Fibroblast of lung (primary cell): ENCODE measurements around the gene CNTN4. TPM values are rescaled to one million over a fixed set of nuclear protein-coding genes. Genes with fewer than 3 reads are reported as not detected.

Source experiments
- DNase-seq, 2 donors: peaks; one replicate each; pipeline versions ENCODE4 v3.0.0 to v3.0.0-alpha.2; 2010; ENCODE audit warnings: low read depth in 2 of 2
- H2AFZ ChIP-seq: 2 replicates; pipeline ENCODE4 v1.5.1; 2012; ENCODE audit warnings: low read length, control low read depth, inconsistent platforms
- H3K27ac ChIP-seq: 2 replicates; pipeline ENCODE4 v1.5.1; 2011; ENCODE audit warnings: low read length, control low read depth; ENCODE audit not compliant: insufficient read depth
- H3K27me3 ChIP-seq: 2 replicates; pipeline ENCODE4 v1.5.1; 2011; ENCODE audit warnings: mild to moderate bottlenecking, low read length; ENCODE audit not compliant: control insufficient read depth, insufficient read depth
- H3K36me3 ChIP-seq: 2 replicates; pipeline ENCODE4 v1.5.1; 2011; ENCODE audit warnings: low read length; ENCODE audit not compliant: control insufficient read depth, insufficient read depth
- H3K4me1 ChIP-seq: 2 replicates; pipeline ENCODE4 v1.5.1; 2011; ENCODE audit warnings: low read length; ENCODE audit not compliant: control insufficient read depth, insufficient read depth; ENCODE audit errors: extremely low read depth
- H3K4me2 ChIP-seq: 2 replicates; pipeline ENCODE4 v1.5.1; 2011; ENCODE audit warnings: low read length, control low read depth; ENCODE audit not compliant: insufficient read depth; ENCODE audit errors: extremely low read depth
- H3K4me3 ChIP-seq, 4 experiments: fragments of 200-600 bp in 1 of 4; sonication (generic) in 1 of 4; replicated peaks in 1 of 4; 2 replicates each; pipeline ENCODE4 v1.5.1; 2011 to 2016; ENCODE audit warnings: low read length in 4 of 4, low read depth in 3 of 4, mild to moderate bottlenecking in 3 of 4, control low read depth in 2 of 4, inconsistent platforms in 1 of 4, mixed read lengths in 1 of 4; ENCODE audit not compliant: insufficient read depth in 1 of 4; ENCODE audit errors: control extremely low read depth in 1 of 4
- H3K79me2 ChIP-seq: 2 replicates; pipeline ENCODE4 v1.5.1; 2012; ENCODE audit warnings: mild to moderate bottlenecking, low read length, inconsistent platforms; ENCODE audit not compliant: control insufficient read depth, insufficient read depth
- H3K9ac ChIP-seq: 2 replicates; pipeline ENCODE4 v1.5.1; 2011; ENCODE audit warnings: mild to moderate bottlenecking, low read length, control low read depth; ENCODE audit not compliant: insufficient read depth
- H3K9me3 ChIP-seq: 2 replicates; pipeline ENCODE4 v1.5.1; 2012; ENCODE audit warnings: low read depth, low read length; ENCODE audit not compliant: control insufficient read depth, insufficient read depth
- H4K20me1 ChIP-seq: 2 replicates; pipeline ENCODE4 v1.5.1; 2011; ENCODE audit warnings: low read length; ENCODE audit not compliant: control insufficient read depth, insufficient read depth; ENCODE audit errors: extremely low read depth
- CTCF ChIP-seq, 2 donors: IDR thresholded peaks in 1 of 2; conservative IDR thresholded peaks in 1 of 2; 1 replicate in 1 of 2; 2 replicates in 1 of 2; pipeline ENCODE4 v1.5.1; 2011 to 2012; ENCODE audit warnings: low read length in 2 of 2, control low read depth in 1 of 2, inconsistent platforms in 1 of 2, low read depth in 1 of 2, mild to moderate bottlenecking in 1 of 2
- EZH2 ChIP-seq: IDR thresholded peaks from 2 replicates; pipeline ENCODE4 v1.5.1; 2012; ENCODE audit warnings: low read length, control low read depth, mild to moderate bottlenecking; ENCODE audit errors: missing control alignments
- polyA plus RNA-seq, 2 donors: library from polyadenylated mRNA; depleted of rRNA in 1 of 2; stranded (reverse) in 1 of 2; unstranded in 1 of 2; fragments of >200 nt; gene quantifications; 2 replicates each; pipeline ENCODE4 v1.2.1, GENCODE V29; 2011 to 2012; ENCODE audit warnings: missing spikeins in 1 of 2
- total RNA-seq: library from RNA; depleted of rRNA; stranded (reverse); fragments of >200 nt; gene quantifications from 2 replicates; pipeline ENCODE4 v1.2.1, GENCODE V29; 2014

The CNTN4 gene
- total and polyA plus RNA-seq, 2 donors (not counting 1 experiment from before 2014, with no cell fraction given), result 0.17 to 0.69 TPM

- Histone ChIP-seq H4K20me1 (no peaks in the 10 kb centered on the region), H2AFZ (no peak overlapping the region), H3K4me2 (no peak overlapping the region), H3K27ac (no peak overlapping the region), H3K27me3 (no peaks in the 10 kb centered on the region), H3K4me3 (no peak overlapping the region), H3K79me2 (no peaks in the 10 kb centered on the region), H3K9me3 (no peaks in the 10 kb centered on the region), H3K4me1 (no peaks in the 10 kb centered on the region), H3K9ac (no peak overlapping the region), H3K36me3 (no peaks in the 10 kb centered on the region)
- DNase-seq, result no peak
- TF ChIP-seq CTCF (conservative IDR thresholded peaks at IDR 0.05 in 1 of 2, IDR thresholded peaks at IDR 0.05 in 1 of 2; ENCODE audit: low read depth in 1 of 2, low read length in 2 of 2) (no peak), EZH2 (no peak)
Observed at GRCh38 chr3:2826453-2826852, 727.8 kb downstream of the CNTN4 start.

GRCh38 chr3:2837239-2837638 lies 738.6 kb downstream of the CNTN4 start:
- Histone ChIP-seq H3K36me3 (no peaks in the 10 kb centered on the region), H4K20me1 (no peaks in the 10 kb centered on the region), H3K4me2 (no peak overlapping the region), H3K27ac (no peak overlapping the region), H2AFZ (no peak overlapping the region), H3K27me3 (no peaks in the 10 kb centered on the region), H3K9ac (no peak overlapping the region), H3K9me3 (no peaks in the 10 kb centered on the region), H3K4me3 (no peak overlapping the region), H3K79me2 (no peaks in the 10 kb centered on the region), H3K4me1 (no peaks in the 10 kb centered on the region)
- no peak for DNase-seq
- TF ChIP-seq EZH2, result no peak
- no peak for TF ChIP-seq CTCF (conservative IDR thresholded peaks at IDR 0.05 in 1 of 2, IDR thresholded peaks at IDR 0.05 in 1 of 2; ENCODE audit: low read depth in 1 of 2, low read length in 2 of 2)

GRCh38 chr3:2837910-2838309 lies 739.2 kb downstream of the CNTN4 start:
- Histone ChIP-seq H3K4me3 (no peak overlapping the region), H3K4me2 (no peak overlapping the region), H3K36me3 (no peaks in the 10 kb centered on the region), H3K27me3 (no peaks in the 10 kb centered on the region), H3K9ac (no peak overlapping the region), H3K4me1 (no peaks in the 10 kb centered on the region), H3K27ac (no peak overlapping the region), H4K20me1 (no peaks in the 10 kb centered on the region), H2AFZ (no peak overlapping the region), H3K79me2 (no peaks in the 10 kb centered on the region), H3K9me3 (no peaks in the 10 kb centered on the region)
- no peak for TF ChIP-seq EZH2
- no peak for TF ChIP-seq CTCF (conservative IDR thresholded peaks at IDR 0.05 in 1 of 2, IDR thresholded peaks at IDR 0.05 in 1 of 2; ENCODE audit: low read depth in 1 of 2, low read length in 2 of 2)
- no peak for DNase-seq
